Tibial nerve (tissue), 4 donors: Measurements from ENCODE around the gene DHTKD1.

Source experiments
- CTCF ChIP-seq, 5 experiments: fragments of 200-600 bp in 3 of 5; fragments of 450-650 bp in 2 of 5; sonication (generic) in 3 of 5; IDR thresholded peaks; one replicate each; pipeline ENCODE4 v1.5.1; 2016 to 2019; ENCODE audit warnings: antibody characterized with exemption in 5 of 5, mild to moderate bottlenecking in 3 of 5, moderate library complexity in 2 of 5
- EP300 ChIP-seq, 2 donors: sonication (generic); formaldehyde crosslinking; IDR thresholded peaks; one replicate each; pipeline ENCODE4 v1.6.1; 2017; ENCODE audit warnings: antibody characterized with exemption in 2 of 2, mild to moderate bottlenecking in 1 of 2
- POLR2A ChIP-seq, 2 donors: fragments of 450-650 bp; IDR thresholded peaks; one replicate each; pipeline ENCODE4 v1.6.1; 2017; ENCODE audit warnings: antibody characterized with exemption in 2 of 2, mild to moderate bottlenecking in 2 of 2, moderate library complexity in 2 of 2

GRCh38 chr10:12081879-12082557 lies 13.3 kb downstream of the DHTKD1 start:
- TF ChIP-seq CTCF (IDR thresholded peaks at IDR 0.05) (no peak), EP300 (IDR thresholded peaks at IDR 0.05) (no peak), POLR2A (IDR thresholded peaks at IDR 0.05) (no peak)
